ENCODE measurements around the gene PAGE2B.
"Not testable (repeated sequence)": the region's sequence is repeated elsewhere in the genome, so short reads cannot be mapped to it uniquely, and the experiment has no call there.

DNA sequence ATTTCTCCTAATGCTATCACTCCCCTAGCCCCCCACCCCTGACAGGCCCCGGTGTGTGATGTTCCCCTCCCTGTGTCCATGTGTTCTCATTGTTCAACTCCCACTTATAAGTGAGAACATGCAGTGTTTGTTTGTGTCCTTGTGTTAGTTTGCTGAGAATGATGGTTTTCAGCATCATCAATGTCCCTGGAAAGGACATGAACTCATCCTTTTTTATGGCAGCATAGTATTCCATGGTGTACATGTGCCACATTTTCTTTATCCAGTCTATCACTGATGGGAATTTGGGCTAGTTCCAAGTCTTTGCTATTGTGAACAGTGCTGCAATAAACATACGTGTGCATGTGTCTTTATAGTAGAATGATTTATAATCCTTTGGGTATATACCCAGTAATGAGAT, 7.7 kb upstream of the PAGE2B start:
- not testable (repeated sequence) for TF ChIP-seq CTCF (conservative IDR thresholded peaks at IDR 0.05); ZFX (IDR thresholded peaks at IDR 0.05)

All from C4-2B (cell line).